ENCODE results near the gene PITPNB.

Gene PITPNB

GRCh38 chr22:27919942-27920755 is 1.1 kb upstream of the PITPNB start:
- DNase-seq (ENCODE audit: low read depth) = no peak

- peak; percentile 16 for DNase-seq (ENCODE audit: low read depth)
Observed at GRCh38 chr22:27918341-27919221, 475 bp downstream of the PITPNB start.

- DNase-seq (ENCODE audit: low read depth) = no peak
Observed at GRCh38 chr22:27915986-27916385, 3.1 kb downstream of the PITPNB start.

- DNase-seq (ENCODE audit: low read depth) = no peak
Observed at GRCh38 chr22:27913162-27913741, 5.8 kb downstream of the PITPNB start.

- no peak for DNase-seq (ENCODE audit: low read depth)
Observed at GRCh38 chr22:27912101-27912500, 7.0 kb downstream of the PITPNB start.

- DNase-seq (ENCODE audit: low read depth) = no peak
Observed at GRCh38 chr22:27911330-27911729, 7.7 kb downstream of the PITPNB start.

GRCh38 chr22:27906241-27906640 is 12.8 kb downstream of the PITPNB start:
- no peak for DNase-seq (ENCODE audit: low read depth)

- DNase-seq (ENCODE audit: low read depth) = no peak
Observed at GRCh38 chr22:27905653-27906052, 13.4 kb downstream of the PITPNB start.

- DNase-seq (ENCODE audit: low read depth) = no peak
Observed at GRCh38 chr22:27903805-27904473, 15.1 kb downstream of the PITPNB start.

- DNase-seq (ENCODE audit: low read depth) = no peak
Observed at GRCh38 chr22:27900153-27900552, 18.9 kb downstream of the PITPNB start.

GRCh38 chr22:27896245-27896644 is 22.8 kb downstream of the PITPNB start:
- no peak for DNase-seq (ENCODE audit: low read depth)

- DNase-seq (ENCODE audit: low read depth) = no peak
Observed at GRCh38 chr22:27895600-27895999, 23.5 kb downstream of the PITPNB start.

- no peak for DNase-seq (ENCODE audit: low read depth)
Observed at GRCh38 chr22:27892811-27893210, 26.2 kb downstream of the PITPNB start.

- no peak for DNase-seq (ENCODE audit: low read depth)
Observed at GRCh38 chr22:27892064-27892463, 27.0 kb downstream of the PITPNB start.

GRCh38 chr22:27888310-27888709 is 30.7 kb downstream of the PITPNB start:
- no peak for DNase-seq (ENCODE audit: low read depth)

- no peak for DNase-seq (ENCODE audit: low read depth)
Observed at GRCh38 chr22:27886843-27887151, 32.3 kb downstream of the PITPNB start.

- peak; percentile 32 for DNase-seq (ENCODE audit: low read depth)
Observed at GRCh38 chr22:27885977-27886842, 32.8 kb downstream of the PITPNB start.

- DNase-seq (ENCODE audit: low read depth) = no peak
Observed at GRCh38 chr22:27883656-27884350, 35.3 kb downstream of the PITPNB start.

- no peak for DNase-seq (ENCODE audit: low read depth)
Observed at GRCh38 chr22:27882507-27883290, 36.4 kb downstream of the PITPNB start.

- no peak for DNase-seq (ENCODE audit: low read depth)
Observed at GRCh38 chr22:27881421-27881820, 37.6 kb downstream of the PITPNB start.
